GM19043 (cell line): Measurements from ENCODE around the gene RGS7BP.

ENCODE experiments used
- ATAC-seq: cut with Tn5 transposase; IDR thresholded peaks from one replicate; pipeline ENCODE4 v1.9.1; 2021; ENCODE audit warnings: low read depth; ENCODE audit not compliant: unreplicated experiment

RGS7BP gene

DNA sequence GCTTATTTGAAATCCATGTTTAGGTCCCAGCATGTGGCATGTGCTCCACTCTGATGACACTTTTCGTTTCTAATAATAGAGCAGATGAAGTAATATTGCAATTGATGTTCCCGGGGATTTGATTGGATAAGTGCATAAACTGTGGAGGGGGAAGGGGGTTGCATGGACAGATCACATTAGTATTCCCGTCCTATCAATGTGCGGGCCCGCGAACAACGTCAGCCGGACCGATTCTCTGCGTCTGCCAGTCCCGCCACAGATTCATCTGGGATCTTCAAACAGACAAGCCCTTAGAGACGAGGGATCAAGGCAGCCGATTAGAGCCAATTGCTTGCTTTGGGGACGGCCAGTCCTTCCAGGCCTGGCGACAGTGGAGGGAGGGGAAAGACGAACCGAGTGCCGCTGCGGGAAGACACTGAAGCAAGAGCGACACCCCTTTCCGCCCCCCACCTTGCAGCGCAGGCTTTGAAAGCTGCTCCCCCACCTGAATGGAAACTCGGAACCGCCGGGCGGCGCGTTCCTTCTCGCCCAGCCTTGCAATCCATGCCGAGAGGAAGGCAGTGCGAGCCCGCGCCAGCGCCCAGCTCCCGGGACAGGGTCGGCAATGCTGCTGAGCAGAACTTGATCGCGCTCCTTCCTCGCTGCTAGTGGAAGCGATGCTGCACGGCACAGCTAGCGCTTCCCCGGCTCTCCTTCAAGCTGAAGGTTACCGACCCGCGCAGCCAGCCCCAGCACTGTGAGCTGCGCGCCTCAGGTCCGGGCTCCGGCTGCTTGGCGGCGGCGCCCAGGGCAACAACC lies at the start of gene RGS7BP:
Gene RGS7BP, plus strand, starts transcription at position 247 of the 798 bp plus-strand sequence. CDS start 610 bp downstream, outside the sequence.
- no peak for ATAC-seq

DNA sequence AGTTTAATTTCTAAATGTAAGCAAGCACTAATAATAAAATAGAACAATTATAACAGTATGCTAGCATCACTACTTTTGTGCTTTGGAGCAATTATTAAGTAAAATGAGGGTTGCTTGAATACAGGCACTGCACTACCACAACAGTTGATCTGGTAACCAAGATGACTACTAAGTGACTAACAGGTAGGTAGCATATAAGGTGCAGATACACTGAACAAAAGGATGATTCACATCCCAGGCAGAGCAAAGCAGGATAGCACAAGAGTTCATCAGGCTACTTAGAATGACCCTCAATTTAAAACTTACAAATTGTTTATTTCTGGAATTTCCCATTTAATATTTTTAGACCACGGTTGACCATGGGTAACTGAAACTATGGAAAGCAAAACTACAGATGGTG lies 48.0 kb upstream of the RGS7BP start:
- ATAC-seq: no peak

DNA sequence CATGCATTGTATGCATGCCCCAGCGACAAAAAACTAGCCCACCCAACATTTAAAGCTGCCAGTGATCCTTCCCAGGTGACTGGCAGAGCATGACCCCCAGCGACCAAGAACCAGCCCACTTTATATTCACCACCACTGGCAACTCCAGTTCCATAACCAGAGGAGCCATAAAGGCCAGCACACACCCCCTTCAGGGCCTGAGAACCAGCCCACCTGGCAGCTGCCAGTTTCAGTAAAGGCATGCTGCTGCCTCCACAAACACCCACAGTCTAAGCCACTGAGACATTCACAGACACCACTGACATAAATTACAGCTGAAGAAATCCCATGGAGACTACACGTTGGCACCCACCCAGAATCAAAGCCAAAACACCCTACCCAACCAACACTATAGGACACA lies 46.9 kb upstream of the RGS7BP start:
- no peak for ATAC-seq

DNA sequence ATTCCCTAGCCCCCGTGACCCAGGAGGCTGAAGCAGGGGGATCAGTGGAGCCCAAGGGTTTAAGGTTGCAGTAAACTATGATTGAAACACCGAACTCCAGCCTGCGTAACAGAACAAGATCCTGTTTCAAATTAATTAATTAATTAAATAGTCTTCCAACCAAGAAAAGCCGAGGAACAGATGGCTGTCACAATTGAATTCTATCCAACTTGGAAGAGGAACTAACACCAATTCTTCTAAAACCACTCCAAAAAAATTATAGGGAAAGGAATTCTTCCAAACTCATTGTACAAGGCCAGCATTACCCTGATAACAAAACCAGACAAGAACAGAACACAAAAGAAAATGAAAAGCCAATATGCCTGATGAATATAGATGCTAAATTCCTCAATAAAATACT lies 43.4 kb upstream of the RGS7BP start:
- no peak for ATAC-seq

DNA sequence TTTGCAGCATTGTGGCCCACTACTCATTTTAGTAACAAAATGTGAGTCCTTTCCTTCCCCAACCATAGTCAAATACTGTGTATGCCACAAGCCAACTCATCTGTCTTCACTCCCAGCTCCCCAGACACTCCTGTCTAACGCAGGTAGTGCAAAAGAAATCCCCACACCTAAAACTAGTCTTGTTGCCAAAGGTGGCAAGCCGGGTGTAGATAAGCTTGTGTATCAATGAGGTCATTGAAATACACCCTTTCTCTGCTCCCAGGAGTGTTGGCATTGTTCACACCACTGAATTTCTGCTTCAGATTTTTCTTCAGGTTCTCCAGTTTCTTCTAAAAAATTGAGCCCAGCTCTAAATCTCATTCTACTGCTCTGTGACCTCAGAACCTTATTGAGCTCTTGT lies 19.7 kb upstream of the RGS7BP start:
- no peak for ATAC-seq

DNA sequence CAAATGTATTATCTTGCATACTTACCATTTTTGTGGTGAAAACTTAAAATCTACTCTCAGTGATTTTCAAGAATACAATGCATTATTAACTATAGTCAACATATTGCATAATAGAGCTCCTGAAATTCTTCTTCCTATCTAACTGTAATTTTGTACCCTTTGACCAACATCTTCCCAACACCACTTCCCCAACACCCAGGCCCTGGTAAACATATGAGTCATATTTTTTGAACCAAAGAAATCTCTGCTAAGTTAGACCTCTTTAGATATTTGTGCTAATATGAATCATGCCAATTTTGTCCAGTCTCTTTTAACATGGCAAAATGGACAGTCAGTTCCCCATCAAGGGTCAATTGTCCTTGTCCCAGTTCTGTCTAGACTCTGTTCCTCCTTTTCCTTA lies 18.5 kb upstream of the RGS7BP start:
- ATAC-seq: no peak

DNA sequence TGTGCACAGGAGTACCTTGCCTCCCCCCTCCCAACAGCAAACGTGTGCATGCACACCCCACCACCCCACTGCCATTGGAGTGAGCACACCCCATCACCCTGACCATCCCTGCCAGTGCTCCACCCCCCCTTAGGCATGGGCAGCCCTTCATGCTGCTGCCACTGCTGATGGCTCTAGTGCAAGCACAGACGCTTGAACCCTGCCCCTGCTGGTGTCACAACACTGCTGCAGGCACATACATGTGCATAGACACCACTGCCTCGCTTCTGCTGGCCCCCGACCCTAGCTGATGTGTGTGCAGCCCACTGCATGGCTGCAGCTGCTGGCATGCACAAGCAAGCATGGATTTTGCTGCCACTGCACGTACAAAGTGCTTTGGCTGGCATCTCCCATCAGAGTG lies 16.0 kb upstream of the RGS7BP start:
- no peak for ATAC-seq

DNA sequence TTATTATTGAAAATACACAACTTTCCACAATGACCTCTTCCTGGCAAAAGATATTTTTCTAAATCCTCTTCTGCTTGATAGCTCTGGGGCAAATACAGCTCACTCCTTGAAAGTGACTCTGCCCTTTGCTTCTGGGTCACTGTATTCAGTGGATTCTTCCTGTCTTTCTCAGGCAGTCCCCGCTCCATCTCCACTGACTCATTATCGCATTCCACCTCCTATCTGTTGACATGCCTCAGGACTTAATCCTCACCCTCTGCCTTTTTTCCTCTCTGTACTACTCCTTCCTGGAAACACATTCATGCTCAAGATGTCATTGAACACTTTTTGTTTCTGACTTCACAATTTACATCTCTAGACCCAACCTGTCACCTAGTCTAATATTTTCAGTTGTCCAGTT lies 8.4 kb upstream of the RGS7BP start:
- ATAC-seq: no peak

DNA sequence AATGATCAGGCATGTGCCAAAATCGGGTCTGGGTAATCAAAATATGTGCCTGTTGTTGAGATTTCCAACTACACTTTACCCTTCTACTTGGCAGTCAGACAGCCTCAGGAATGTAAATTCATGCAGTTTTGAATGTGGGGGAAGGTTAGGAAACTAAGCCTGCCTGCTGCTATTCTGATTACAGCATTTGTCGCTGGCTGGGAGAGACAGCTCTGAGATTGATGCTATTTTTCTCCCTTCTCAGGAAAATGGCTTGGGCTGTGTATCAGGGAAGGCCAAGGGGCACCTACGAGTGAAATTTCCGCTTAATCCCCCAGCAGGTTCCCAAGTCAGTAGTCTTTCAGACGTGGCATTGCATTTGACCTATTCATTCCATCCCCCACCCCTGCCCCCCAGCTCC lies 3.6 kb upstream of the RGS7BP start:
- no peak for ATAC-seq

DNA sequence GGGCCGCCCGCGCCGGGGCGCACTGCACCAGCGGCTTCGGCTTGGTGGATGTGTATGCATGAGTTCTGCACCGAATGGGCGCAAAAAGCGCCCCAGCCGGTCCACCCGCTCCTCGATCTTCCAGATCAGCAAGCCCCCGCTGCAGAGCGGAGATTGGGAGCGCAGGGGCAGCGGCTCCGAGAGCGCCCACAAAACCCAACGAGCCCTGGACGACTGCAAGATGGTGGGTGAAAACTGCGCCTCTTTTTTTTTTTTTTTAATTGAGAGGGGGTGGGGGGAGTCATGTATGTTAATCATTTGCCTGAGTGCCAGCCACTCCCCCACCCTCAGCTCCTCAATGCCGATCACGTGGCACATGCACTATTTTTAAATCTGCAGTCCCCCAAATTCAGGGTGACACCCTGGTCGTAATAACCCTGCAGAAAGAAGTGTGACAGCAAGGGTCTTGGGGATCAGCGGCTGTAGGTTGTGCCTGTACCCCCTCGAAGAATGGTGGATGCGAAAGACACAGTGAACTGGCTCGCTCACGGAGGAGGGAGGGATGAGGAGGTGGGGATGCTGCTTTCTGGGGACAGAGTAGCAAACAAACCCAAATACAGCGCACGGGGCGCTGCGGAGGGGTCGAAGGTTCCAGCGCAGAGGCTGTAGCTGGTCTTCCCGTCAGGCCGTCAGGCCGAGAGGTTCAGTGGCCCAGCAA lies 900 bp downstream of the RGS7BP start:
- no peak for ATAC-seq

DNA sequence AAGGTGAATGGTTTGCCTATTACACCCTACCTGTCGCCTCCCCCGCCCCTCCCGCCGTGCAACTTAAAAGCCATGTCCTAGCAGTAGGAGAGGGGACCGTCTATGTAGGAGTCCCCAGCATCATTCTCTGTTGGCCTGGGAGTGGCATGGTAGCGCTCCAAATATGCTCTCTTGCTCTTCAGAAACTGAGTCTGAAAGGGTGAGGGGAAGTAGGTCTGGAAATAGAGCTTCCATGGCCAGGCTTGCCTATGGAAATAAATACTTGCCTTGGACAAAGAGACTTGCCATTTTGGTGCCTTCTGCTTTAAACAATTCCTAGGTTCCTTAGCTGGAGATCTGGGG lies 1.4 kb downstream of the RGS7BP start:
- no peak for ATAC-seq

DNA sequence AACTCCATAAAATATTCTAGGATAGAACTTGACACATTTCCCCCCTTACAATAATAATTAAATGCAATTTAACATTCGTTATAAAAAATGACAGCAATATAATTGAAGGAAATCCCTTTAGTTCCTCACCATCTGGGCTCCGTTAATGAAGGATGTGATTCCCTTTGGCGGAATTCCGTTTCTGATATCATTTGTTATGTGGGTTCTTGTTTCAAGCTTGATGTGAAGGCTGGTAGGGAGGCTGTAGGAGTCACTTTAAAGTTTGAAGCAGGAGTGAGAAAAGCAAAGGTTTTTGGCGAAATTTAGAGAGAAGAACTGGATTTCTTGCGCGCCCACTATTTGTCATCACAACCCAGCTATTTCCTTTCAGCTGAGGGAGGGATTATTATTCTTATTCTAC lies 4.0 kb downstream of the RGS7BP start:
- no peak for ATAC-seq

DNA sequence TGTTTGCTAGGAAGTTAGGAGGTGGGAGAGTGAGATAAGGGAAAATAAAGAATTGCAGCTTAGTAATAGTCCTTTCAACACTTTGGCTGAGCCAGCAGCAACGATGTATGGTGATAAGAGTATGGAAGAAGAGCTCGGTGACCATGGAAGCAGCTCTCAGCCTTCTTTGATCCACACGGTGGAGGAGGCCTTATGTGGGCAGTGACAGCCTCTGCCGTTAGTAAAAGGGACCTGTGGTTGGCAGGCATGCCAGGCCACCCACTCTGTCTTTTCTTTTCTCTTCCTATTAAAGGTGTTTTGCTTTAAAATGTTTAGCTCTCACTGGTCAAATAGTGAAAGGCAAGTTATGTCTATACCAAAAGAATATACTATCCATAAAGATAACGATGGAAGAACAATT lies 7.7 kb downstream of the RGS7BP start:
- ATAC-seq: no peak

DNA sequence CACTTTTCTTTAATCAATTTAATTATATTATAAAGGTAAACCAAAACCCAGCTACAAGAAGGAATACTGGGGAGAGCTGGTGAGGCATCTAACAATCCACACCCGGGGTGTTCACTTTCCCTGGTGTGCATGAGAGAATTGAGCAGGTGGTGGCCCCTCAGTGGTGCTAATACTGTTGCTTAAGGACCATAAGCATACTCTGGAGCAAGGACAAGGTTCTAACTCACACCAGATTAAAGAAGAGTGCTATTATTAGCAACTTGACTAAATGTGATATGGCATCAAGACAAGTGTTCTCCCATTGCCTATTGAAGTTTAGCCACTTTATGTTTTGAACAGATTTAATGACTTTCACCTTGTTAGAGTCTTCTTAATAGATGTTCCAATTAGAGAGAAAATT lies 8.8 kb downstream of the RGS7BP start:
- no peak for ATAC-seq

DNA sequence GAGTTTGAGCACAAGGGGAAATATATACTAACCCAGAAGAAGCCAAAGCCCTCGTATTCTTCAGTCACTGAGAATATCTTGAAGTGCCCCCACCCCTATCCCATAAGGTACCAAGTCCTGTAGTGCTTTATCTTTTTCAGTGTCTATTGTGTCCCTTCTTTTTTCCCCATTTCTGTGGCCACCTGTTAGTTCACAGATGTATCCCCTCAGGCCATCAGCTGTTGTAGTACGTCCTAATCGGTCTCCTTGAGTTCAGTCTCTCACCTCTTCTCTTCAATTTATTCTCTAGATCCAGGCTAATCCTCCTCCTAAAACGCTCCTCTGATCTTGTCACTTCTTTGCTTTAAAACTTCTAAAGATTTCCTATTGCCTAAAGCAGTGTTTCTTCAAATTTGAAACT lies 10.4 kb downstream of the RGS7BP start:
- ATAC-seq: no peak

DNA sequence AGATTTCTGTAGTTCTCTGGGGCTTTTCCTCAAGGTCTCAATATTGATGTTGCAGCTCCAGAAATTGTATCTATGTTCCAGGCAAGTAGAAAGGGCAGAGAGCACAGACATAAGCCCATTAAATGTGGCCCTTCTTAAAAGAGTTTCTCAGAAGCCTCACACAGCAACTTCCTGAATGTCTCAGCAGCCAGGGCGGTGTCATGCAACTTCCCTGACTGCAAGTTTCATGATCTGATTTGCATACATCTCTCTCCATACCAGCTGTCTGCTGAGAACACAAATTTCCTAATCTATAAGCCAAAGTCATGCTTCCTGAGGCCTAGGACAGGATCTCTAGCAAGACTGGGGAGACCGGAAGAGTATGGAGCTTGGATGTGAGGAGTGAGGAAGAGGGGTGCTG lies 13.0 kb downstream of the RGS7BP start:
- ATAC-seq: peak; percentile 81

DNA sequence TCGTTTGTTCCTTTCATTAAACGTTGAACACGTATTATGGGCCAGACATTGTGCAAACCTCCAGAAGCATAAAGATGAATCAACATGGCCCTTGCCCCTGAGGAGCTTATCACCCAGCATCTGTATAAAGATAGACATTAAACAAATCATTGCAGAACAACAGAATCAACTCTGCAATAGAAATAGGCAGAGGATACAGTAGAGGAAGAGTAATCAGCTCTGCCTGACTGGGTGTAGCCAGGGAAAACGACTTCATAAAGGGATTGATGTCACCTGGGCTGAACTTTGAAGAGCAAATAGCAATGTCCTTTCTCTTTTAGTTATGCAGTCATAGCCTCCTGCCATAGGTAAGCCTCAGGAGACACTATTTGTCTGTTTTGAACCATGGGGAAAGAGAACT lies 13.4 kb downstream of the RGS7BP start:
- ATAC-seq: no peak

DNA sequence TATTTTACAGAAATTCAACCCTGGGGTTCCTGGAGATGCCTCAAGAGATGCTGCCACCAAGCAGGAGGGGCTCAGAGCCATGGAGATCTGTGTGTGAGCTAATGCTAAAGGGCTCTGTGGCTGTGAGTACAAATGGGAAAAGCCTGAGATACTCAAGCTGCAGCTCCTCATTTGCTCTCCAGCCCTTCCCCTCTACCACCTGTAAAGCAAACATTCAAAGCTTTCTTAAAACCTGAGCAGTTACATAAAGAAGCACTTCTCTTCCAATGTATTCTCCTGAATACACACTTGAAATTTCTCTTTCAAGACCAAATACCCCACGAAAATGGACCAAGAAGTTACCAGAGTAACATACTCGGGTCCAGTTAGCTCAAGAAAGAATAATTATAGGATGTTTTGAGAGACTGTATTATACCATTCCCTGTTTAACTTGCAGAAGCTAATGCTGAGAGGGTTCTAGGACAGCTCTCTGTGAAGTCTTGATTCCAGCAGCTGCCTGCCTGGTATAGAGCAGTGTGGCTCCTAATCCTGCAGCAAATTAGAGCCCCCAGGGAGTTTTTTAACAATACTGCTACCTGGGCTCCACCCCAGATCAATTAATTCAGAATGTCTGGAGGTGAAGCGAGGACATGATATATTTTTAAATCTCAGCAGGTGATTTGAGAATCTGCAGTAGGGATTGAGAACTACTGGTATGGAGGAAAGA lies 21.1 kb downstream of the RGS7BP start:
- no peak for ATAC-seq

DNA sequence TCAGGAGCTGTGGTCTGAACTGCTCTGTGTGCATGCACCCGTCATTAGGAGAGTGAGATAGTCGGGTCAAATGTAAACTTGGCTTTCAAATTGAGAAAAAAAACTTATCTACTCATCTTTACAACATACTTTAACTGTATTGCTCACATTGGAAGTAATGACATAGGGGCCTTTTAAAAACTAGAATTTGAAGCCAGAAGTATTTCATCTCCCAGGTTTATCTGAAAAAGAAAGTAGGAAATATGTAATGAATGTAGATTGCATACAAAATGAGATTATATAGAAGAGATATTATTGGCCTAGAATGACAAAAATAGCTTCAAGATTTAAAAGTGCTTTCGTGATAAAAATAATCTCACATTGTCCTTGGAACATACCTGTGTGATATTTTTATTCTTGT lies 24.3 kb downstream of the RGS7BP start:
- ATAC-seq: no peak

DNA sequence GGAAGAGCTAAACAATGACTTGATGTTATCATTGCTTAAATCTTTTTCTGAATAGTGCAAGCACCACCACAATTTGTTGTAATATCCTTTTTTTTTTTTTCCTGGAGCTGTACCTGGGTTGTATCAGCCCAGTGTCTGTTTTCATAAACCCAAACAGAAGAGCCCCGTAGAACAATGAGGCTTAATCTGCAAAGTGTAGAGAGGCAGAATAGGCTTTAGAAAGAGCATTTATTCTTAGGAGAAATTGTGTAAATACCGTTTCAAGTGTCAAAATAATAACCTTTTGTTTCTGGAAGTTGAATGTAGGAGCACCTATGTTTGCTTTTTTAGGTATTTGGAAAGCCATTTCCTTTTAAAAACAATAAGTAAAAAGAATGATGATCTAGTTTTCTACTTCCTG lies 26.4 kb downstream of the RGS7BP start:
- no peak for ATAC-seq

DNA sequence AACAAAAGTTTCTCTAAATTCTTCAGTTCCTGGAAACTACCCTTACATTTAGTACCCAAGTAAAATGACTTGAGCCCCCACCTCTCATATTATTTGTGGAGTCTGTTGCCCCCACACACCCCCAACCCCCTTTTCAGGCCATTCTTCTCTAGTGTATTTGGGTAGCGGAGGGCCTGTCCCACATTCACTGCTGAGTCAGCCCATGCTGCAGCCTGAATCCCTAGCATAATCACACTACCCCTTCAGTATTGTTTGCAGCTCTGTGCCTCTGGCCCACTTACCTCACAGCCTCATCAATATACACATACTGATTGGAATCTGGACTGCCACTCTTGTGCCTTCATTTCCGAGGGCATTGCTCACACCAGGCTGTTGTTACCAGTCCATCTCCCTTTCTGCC lies 26.8 kb downstream of the RGS7BP start:
- ATAC-seq: no peak

DNA sequence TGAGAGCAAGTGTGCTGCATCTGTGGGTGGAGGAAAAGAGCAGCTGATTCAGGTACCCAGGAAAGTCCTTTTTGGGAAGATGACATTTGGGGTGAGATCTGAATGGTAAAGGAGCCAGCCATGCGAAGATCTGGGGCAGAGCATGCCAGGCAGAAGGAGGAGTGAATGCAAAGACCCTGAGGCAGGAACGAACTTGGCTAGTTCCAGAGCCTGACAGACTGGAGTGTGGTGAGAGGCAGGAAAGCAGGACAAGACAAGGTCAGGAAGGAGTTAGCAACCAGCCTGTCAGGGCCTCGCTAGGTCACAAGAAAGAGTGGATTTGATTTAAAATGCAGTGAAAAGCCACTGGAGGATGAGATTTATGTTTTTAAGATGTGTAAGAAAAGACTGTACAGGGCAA lies 28.2 kb downstream of the RGS7BP start:
- ATAC-seq: no peak
